Uterus (tissue), 2 donors: ENCODE measurements around the gene TKT.

Experiments
- POLR2A ChIP-seq, 2 donors: fragments of 450-650 bp; IDR thresholded peaks; one replicate each; pipeline ENCODE4 v1.6.1; 2016; ENCODE audit warnings: antibody characterized with exemption in 2 of 2, mild to moderate bottlenecking in 1 of 2, moderate library complexity in 1 of 2
- TF ChIP-seq, protein P1 (sequence below), 4 experiments: fragments of 200-600 bp in 2 of 4; fragments of 450-650 bp in 2 of 4; sonication (generic) in 2 of 4; IDR thresholded peaks; one replicate each; pipeline ENCODE4 v1.5.1; 2016 to 2019; ENCODE audit warnings: antibody characterized with exemption in 4 of 4, mild to moderate bottlenecking in 2 of 4, moderate library complexity in 1 of 4

DNA sequence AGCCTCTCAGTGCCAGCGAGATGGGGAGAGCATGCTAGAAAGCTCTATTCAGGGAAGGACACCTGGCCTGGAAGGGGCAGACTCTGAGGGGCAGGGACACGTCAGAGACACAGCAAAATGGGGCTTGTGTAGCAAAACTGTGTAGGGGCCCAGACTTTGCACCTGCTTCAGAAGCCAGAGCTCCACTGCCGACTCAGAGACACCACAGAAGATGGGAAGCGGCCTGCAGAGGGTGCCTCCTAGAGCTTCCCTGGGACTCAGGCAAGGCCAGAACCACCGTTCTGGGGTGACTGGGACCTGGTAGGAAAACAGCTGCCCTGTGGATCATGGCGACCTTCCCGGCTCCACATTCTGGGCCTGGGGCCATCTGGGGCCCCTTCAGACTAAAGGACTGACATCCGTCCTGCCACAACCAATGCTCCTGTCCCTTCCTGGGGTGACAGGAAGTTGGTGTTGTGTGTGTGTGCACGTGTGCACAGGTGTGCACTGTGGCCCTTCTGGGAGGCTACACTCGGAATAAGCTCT, 17.4 kb upstream of the TKT start:
- TF ChIP-seq, protein P1, sequence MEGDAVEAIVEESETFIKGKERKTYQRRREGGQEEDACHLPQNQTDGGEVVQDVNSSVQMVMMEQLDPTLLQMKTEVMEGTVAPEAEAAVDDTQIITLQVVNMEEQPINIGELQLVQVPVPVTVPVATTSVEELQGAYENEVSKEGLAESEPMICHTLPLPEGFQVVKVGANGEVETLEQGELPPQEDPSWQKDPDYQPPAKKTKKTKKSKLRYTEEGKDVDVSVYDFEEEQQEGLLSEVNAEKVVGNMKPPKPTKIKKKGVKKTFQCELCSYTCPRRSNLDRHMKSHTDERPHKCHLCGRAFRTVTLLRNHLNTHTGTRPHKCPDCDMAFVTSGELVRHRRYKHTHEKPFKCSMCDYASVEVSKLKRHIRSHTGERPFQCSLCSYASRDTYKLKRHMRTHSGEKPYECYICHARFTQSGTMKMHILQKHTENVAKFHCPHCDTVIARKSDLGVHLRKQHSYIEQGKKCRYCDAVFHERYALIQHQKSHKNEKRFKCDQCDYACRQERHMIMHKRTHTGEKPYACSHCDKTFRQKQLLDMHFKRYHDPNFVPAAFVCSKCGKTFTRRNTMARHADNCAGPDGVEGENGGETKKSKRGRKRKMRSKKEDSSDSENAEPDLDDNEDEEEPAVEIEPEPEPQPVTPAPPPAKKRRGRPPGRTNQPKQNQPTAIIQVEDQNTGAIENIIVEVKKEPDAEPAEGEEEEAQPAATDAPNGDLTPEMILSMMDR (IDR thresholded peaks at IDR 0.05) = no peak
- TF ChIP-seq POLR2A (IDR thresholded peaks at IDR 0.05) = no peak
